Measurements from ENCODE around the gene PCDHGB5.
"Not testable (repeated sequence)": the region's sequence is repeated elsewhere in the genome, so short reads cannot be mapped to it uniquely, and the experiment has no call there.

The PCDHGB5 gene

DNA sequence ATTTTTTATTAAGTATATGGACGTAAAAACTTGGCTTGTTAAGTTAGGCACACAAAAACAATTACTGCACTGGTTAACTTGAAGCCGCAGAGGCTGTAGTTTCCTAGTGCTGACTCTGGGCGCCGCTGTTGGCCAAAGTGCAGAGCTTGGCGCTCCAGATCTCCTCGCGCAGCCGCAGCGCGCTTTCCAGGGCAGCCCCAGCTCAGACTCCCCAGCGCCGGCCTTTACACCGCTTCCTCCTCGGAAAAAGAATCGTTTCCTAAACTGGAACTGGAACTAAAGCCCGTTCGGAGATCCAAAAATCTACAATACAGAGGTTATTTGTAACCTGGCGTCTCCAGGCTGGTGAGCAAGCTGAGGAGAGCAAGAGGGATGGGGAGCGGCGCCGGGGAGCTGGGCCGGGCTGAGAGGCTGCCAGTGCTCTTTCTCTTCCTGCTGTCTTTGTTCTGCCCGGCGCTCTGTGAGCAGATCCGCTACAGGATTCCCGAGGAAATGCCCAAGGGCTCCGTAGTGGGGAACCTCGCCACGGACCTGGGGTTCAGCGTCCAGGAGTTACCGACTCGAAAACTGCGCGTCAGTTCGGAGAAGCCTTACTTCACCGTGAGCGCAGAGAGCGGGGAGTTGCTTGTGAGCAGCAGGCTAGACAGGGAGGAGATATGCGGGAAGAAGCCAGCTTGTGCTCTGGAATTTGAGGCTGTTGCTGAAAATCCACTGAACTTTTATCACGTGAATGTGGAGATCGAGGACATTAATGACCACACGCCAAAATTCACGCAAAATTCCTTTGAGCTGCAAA lies at the start of gene PCDHGB5:
Gene PCDHGB5, plus strand, starts transcription at position 192 of the 796 bp plus-strand sequence. Its CDS starts 181 bp downstream, at position 373.
- DNase-seq, result not testable (repeated sequence)

DNA sequence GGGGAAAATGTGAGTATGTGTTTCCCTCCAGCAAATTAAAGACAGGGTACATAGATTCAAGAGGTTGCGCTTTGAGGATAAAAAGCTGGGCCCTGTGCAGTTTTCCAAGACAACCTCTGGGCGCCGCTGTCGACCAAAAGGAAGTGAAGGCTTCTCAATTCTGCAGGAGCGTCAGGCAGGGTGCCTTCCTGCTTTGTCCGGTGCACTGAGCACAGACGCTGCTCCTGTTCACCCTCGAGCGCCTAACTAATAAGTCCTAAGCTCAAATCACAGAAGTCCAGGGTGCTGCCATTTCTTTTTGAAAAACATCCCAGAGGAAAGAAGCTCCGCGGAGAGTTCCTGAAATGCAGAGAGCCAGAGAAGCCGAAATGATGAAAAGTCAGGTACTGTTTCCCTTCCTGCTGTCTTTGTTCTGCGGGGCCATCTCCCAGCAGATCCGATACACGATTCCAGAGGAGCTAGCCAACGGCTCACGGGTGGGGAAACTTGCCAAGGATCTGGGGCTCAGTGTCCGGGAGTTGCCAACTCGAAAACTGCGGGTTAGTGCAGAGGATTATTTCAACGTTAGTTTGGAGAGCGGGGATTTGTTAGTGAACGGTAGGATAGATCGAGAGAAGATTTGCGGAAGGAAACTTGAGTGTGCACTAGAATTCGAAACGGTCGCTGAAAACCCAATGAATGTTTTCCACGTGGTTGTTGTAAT lies 47.7 kb upstream of the PCDHGB5 start, which contains the start of gene PCDHGB1:
Gene PCDHGB1, plus strand, starts transcription at position 183 of the 703 bp plus-strand sequence. Its CDS starts 162 bp downstream, at position 345.
- DNase-seq, result no peak

DNA sequence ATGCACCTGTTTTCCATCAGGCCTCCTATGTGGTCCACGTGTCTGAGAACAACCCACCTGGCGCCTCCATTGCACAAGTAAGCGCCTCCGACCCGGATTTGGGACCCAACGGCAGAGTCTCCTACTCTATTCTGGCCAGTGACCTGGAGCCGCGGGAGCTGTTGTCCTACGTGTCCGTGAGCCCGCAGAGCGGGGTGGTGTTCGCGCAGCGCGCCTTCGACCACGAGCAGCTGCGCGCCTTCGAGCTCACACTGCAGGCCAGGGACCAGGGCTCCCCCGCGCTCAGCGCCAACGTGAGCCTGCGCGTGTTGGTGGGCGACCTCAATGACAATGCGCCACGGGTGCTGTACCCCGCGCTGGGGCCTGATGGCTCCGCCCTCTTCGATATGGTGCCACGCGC lies 46.2 kb upstream of the PCDHGB5 start:
- DNase-seq, result no peak

DNA sequence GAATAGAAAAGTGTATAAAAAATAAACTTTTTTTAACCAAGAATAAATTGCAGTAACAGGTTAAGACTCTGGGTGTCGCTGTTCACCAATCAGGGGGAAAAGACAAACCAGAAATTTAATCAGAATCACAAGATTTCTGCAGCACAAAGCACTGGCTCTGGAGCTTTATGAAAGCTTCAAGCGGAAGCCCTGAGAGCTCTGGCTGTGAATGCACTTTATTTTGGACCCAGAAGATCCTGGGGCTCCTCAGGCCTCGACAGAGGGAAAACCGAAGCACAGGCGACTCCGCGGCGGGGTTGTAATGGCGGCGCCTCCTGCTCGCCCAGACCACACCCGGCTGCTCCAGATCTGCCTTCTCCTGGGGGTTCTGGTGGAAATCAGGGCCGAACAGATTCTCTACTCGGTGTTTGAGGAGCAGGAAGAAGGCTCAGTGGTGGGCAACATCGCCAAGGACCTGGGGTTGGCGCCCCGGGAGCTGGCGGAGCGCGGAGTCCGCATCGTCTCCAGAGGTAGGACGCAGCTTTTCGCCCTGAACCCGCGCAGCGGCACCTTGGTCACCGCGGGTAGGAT lies 42.8 kb upstream of the PCDHGB5 start, which contains the start of gene PCDHGA4:
Gene PCDHGA4, plus strand, starts transcription at position 122 of the 570 bp plus-strand sequence. Its CDS starts 87 bp downstream, at position 209.
- DNase-seq, result no peak

DNA sequence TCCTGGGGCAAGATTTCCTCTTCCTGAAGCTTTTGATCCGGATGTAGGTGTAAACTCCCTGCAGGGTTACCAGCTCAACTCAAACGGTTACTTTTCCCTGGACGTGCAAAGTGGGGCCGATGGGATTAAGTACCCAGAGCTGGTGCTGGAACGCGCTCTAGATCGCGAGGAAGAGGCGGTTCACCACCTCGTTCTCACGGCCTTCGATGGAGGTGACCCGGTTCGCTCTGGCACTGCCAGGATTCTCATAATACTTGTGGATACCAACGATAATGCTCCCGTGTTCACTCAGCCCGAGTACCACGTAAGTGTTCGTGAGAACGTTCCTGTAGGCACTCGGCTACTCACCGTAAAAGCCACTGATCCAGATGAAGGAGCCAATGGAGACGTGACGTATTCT lies 42.1 kb upstream of the PCDHGB5 start:
- DNase-seq, result no peak

DNA sequence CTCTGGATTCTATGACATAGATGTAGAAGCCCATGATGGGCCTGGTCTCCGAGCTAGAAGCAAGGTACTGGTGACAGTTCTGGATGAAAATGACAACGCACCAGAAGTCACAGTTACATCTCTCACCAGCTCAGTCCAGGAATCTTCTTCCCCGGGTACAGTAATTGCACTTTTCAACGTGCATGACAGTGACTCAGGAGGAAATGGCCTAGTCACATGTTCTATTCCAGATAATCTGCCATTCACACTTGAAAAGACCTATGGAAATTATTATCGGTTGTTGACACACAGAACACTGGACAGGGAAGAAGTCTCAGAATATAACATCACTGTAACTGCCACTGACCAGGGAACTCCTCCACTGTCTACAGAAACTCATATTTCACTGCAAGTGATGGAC lies 41.6 kb upstream of the PCDHGB5 start:
- no peak for DNase-seq

DNA sequence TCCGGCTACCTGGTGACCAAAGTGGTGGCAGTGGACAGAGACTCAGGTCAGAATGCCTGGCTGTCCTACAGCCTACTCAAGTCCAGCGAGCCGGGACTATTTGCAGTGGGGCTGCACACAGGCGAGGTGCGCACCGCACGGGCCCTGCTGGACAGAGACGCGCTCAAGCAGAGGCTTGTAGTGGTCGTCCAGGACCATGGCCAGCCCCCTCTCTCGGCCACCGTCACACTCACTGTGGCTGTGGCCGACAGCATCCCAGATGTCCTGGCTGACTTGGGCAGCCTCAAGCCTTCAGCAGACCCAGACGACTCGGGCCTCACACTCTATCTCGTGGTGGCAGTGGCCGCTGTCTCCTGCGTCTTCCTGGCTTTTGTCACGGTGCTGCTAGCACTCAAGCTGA lies 40.8 kb upstream of the PCDHGB5 start:
- DNase-seq, result no peak

DNA sequence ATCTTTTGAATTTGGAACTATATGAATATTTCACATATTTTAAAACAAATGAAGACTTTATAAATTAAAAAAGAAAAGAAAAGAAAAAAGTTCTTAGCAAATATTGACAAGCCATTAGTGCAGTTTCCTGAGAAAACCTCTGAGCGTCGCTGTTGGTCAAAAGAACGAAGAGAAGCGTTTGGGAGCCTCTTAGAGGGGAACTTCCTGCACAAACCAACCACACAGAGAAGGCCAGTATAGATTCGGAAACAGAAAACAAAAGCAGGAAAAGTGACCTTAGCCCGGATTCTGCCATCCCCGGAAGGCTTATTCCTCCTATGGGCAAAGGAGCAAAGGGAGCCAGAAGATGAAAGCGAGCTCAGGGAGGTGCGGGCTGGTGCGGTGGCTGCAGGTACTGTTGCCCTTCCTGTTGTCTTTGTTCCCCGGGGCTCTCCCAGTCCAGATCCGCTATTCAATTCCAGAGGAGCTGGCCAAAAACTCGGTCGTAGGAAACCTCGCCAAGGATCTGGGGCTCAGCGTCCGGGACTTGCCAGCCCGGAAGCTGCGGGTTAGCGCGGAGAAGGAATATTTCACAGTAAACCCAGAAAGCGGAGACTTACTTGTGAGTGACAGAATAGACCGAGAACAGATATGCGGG lies 37.8 kb upstream of the PCDHGB5 start, which contains the start of gene PCDHGB2:
Gene PCDHGB2, plus strand, starts transcription at position 205 of the 637 bp plus-strand sequence. Its CDS starts 142 bp downstream, at position 347.
- DNase-seq, result no peak

DNA sequence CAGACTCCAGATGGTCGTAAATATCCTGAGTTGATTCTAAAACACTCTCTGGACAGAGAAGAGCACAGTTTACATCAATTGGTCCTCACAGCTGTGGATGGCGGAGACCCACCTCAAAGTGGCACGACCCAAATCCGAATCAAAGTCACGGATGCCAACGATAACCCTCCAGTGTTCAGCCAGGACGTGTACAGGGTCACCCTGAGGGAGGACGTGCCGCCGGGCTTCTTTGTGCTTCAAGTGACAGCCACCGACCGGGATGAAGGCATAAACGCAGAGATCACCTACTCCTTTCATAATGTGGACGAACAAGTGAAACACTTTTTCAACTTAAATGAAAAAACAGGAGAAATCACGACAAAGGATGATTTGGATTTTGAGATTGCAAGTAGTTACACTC lies 37.1 kb upstream of the PCDHGB5 start:
- DNase-seq, result no peak

DNA sequence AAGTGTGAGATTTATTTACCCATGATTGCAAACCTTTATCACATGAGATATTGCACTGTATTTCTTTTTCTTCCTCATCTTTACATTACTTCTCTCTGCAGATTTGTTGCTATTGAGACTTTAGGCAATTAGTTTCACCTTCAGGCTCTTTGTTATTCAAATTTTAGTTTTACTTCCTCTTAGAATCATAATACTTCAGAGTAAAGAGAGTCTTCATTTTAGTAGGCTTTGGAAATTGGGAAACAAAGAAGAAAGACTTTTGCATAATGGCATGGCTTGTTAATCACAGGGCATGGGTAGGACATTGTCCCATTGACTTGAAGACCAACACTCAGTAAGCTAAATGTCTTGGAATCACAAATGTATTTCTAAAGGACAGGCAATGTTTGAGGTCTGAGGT lies 35.0 kb upstream of the PCDHGB5 start:
- DNase-seq, result no peak

DNA sequence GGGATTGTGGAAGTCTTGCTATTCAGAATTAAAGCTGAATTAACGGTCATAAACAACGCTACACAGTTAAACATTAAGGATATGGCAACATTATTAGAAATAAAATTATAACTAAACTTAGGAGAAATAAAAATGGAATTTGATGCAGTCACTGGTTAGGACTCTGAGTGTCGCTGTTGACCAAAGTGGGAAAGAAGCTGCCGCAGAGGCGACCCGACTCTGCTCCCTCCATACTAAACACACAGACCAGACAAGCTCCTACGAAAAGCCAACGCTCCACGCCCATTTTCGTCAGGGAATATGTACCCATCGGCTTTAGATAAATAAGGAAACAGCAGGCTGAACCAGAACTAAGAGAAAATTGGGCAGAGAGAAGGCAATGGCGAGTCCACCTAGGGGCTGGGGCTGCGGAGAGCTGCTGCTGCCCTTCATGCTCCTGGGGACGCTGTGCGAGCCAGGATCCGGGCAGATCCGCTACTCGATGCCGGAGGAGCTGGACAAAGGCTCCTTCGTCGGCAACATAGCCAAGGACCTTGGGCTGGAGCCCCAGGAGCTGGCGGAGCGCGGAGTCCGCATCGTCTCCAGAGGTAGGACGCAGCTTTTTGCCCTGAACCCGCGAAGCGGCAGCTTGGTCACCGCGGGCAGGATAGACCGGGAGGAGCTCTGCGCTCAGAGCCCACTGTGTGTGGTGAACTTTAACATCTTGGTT lies 33.6 kb upstream of the PCDHGB5 start, which contains the start of gene PCDHGA5:
Gene PCDHGA5, plus strand, starts transcription at position 211 of the 709 bp plus-strand sequence. Its CDS starts 169 bp downstream, at position 380.
- DNase-seq, result no peak

DNA sequence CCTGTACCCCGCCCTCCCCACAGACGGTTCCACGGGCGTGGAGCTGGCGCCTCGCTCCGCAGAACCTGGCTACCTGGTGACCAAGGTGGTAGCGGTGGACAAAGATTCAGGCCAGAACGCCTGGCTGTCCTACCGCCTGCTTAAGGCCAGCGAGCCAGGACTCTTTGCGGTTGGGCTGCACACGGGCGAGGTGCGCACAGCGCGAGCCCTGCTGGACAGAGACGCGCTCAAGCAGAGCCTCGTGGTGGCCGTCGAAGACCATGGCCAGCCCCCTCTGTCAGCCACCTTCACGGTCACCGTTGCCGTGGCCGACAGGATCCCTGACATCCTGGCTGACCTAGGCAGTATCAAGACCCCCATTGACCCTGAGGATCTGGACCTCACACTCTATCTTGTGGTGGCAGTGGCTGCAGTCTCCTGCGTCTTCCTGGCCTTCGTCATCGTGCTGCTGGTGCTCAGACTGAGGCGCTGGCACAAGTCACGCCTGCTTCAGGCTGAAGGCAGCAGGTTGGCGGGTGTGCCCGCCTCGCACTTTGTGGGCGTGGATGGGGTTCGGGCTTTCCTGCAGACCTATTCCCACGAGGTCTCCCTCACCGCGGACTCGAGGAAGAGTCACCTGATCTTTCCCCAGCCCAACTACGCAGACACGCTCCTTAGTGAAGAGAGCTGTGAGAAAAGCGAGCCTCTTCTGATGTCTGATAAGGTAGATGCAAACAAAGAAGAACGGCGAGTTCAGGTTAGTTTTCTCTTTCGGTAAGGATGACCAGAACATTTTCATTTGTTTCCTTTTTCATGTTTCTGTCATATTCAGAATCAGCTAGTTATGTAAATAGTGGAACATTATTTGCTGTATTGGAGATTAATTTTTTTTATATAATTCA lies 31.5 kb upstream of the PCDHGB5 start:
- DNase-seq, result no peak

DNA sequence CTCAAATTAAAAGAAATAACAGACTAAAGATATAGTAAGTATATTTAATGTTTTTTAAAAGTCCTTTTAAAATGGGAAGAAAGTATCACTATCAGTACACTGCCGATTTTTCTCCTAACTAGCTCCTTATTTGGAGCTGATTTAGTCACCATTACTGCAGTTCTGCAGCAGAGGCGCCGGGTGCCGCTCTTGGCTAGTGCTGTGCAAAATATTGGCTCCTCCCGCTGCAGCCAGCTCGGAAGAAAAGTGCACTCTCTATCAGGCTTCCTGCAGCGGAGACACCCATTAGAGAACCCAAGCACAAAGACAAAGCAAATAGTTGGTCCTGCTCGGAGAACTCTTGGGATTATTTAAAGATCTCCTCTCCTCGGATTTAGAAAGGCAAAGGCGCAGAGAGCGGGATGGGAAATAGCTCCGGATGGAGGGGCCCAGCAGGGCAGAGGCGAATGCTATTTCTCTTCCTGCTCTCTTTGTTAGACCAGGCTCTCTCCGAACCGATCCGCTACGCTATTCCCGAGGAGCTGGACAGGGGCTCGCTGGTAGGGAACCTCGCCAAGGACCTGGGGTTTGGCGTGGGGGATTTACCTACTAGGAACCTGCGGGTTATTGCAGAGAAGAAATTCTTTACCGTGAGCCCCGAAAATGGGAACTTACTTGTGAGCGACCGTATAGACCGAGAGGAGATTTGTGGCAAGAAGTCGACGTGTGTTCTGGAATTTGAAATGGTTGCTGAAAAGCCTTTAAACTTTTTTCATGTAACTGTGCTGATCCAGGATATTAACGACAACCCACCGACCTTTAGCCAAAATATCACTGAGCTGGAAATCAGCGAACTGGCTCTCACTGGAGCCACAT lies 27.5 kb upstream of the PCDHGB5 start, which contains the start of gene PCDHGB3:
Gene PCDHGB3, plus strand, starts transcription at position 249 of the 855 bp plus-strand sequence. Its CDS starts 153 bp downstream, at position 402.
- DNase-seq, result no peak

DNA sequence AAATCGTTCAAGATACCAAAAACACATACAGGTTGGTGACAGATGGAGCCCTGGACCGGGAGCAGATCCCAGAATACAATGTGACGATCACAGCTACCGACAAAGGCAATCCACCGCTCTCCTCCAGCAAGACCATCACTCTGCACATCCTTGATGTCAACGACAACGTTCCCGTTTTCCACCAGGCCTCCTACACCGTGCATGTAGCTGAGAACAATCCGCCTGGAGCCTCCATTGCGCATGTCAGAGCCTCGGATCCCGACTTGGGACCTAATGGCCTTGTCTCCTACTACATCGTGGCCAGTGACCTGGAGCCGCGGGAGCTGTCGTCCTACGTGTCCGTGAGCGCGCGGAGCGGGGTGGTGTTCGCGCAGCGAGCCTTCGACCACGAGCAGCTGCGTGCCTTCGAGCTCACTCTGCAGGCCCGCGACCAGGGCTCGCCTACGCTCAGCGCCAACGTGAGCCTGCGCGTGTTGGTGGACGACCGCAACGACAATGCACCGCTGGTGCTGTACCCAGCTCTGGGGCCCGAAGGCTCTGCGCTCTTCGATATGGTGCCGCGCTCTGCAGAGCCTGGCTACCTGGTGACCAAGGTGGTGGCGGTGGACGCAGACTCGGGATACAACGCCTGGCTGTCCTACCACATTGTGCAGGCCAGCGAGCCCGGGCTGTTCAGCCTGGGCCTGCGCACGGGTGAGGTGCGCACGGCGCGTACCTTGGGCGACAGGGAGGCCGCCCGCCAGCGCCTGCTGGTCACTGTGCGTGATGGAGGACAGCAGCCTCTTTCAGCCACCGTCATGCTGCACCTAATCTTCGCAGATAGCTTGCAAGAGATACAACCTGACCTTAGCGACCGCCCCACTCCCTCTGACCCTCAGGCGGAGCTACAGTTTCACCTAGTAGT lies 25.9 kb upstream of the PCDHGB5 start:
- no peak for DNase-seq

DNA sequence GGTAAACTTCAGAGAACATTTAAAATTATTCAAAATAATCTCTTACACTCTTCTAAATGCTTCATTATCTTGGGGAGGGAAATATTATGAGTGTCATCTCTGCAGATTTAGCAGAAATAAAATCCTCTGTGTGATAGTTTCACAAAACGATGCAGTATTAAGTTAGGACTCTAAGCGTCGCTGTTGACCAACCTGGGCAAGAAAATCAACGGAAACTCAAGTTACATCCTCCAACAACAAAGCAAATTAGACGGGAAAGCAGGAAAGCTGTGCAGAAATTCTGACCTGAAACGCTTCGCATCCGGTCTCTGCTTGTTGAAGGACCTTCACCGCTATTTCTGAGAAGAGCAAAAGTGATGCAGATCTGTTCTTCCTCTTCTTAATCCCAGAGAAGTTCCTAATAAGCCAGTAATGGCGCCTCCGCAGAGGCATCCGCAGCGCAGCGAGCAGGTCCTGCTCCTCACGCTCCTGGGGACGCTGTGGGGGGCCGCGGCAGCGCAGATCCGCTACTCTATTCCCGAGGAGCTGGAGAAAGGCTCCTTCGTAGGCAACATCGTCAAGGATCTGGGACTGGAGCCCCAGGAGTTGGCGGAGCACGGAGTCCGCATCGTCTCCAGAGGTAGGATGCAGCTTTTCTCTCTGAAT lies 24.0 kb upstream of the PCDHGB5 start, which contains the start of gene PCDHGA6:
Gene PCDHGA6, plus strand, starts transcription at position 219 of the 645 bp plus-strand sequence. Its CDS starts 193 bp downstream, at position 412.
- no peak for DNase-seq

DNA sequence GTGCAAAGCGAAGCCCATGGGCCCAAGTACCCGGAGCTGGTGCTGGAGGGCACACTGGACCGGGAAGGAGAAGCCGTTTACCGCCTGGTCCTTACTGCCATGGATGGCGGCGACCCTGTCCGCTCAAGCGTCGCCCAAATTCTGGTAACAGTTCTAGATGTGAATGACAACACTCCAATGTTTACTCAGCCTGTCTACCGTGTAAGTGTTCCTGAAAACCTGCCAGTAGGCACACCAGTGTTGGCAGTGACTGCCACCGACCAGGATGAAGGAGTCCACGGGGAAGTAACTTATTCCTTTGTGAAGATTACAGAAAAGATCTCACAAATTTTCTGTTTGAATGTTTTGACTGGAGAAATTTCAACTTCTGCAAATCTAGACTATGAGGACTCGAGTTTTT lies 23.1 kb upstream of the PCDHGB5 start:
- DNase-seq, result no peak

DNA sequence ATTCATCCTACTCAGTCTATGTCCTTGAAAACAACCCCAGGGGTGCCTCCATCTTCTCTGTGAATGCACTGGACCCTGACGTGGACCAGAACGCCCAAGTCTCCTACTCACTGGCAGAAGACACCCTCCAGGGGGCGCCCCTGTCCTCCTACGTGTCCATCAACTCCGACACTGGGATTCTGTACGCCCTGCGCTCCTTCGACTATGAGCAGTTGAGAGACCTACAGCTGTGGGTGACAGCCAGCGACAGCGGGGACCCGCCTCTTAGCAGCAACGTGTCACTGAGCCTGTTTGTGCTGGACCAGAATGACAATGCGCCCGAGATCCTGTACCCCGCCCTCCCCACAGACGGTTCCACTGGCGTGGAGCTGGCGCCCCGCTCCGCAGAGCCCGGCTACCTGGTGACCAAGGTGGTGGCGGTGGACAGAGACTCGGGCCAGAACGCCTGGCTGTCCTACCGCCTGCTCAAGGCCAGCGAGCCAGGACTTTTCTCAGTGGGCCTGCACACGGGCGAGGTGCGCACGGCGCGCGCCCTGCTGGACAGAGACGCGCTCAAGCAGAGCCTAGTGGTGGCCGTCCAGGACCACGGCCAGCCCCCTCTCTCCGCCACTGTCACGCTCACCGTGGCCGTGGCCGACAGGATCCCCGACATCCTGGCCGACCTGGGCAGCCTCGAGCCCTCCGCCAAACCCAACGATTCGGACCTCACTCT lies 22.1 kb upstream of the PCDHGB5 start:
- DNase-seq, result not testable (repeated sequence)

All from cortex of kidney (tissue), 1 donor.